NCI-H1105 (cell line): ENCODE results near the gene UQCC5.

Experiments used
- DNase-seq: peaks from one replicate; lab custom pipeline; 2025; lab: John Stamatoyannopoulos, UW

Gene UQCC5

DNA sequence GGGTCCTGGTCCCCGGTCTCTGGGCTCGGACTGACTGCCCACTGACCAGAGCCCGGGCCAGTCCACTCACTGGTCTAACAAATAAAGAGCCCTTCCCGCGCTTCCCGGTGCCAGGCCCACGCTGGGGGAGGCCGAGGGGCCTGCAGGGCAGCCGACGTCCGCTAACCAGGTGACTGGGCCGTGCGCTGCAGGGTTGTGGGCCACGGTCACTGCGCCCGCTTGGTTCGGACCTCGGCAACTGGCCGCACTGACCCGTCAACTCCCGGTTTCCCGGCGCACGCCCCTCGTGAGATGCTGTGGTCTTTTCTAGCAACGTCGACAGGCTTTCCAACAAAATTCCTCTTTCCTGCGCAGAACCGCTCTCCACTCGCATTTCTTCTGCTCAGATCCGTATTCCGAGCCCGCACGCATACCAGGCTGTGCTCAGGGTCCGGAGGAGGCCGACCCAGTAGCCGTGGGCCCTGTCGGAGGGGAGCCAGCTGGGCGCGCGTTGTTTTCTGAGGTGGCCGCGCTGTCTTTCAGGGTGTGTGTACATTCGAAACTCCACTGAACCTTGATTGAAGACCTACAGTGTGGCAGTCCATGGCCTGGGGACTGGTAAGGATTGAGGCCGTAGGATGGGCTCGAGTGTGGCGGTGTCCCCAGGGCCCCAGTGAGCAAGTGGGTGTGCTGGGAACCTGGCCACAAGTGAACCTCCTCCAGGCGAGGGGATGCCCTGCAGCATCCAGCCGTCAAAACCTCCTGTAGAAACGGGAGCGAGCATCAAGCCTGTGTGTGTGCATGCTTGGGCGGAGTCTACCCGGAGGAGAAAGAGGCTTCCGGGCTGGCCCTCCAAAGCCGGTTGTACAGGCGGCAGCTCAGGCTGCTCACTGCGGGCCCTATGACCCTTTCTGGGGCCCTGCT lies 1.9 kb upstream of the UQCC5 start:
- peak; percentile 5 for DNase-seq

DNA sequence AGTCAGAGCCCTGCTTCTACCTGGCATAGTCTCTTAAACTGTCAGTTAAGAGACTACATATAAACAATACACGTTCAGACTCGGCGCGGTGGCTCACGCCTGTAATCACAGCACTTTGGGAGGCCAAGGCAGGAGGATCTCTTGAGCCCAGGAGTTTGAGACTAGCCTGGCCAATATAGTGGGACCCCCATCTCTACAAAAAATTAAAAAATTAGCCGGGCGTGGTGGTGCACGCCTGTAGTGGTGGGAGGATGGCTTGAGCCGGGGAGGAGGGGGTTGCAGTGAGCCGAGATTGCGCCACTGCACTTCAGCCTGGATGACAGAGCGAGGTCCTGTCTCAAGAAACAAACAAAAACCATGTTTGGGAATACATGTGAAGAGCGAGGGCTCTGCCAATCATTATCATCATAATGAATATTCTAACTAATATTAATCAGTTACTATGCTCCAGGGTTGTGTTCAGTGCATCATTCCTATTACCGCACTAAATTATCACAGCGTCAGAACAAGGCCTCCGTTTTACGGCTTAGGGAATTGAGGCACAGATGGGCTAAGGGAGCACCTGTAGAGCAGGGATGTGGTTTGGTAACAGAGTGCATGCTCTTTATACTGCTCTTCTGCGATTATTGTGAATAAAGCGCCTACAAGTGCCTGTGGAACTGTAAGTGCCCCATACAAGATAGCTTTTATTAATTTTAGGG lies 844 bp upstream of the UQCC5 start:
- no peak for DNase-seq

DNA sequence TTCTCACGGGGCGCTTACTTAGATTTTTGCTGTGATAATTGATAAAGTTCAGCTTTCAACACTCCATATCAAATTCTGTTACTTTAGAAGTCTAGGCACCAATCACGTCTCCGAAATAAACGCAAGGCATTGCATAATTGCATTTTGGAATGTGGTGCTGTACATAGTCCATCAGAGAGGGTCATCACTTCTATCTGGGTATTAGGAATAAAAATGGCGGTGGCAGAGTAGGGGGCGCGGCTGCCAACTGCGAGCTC lies 365 bp upstream of the UQCC5 start:
- DNase-seq: no peak

- DNase-seq: no peak
These were observed 788 bp downstream of the UQCC5 start for GRCh38 chr3:52537165-52537620.

DNA sequence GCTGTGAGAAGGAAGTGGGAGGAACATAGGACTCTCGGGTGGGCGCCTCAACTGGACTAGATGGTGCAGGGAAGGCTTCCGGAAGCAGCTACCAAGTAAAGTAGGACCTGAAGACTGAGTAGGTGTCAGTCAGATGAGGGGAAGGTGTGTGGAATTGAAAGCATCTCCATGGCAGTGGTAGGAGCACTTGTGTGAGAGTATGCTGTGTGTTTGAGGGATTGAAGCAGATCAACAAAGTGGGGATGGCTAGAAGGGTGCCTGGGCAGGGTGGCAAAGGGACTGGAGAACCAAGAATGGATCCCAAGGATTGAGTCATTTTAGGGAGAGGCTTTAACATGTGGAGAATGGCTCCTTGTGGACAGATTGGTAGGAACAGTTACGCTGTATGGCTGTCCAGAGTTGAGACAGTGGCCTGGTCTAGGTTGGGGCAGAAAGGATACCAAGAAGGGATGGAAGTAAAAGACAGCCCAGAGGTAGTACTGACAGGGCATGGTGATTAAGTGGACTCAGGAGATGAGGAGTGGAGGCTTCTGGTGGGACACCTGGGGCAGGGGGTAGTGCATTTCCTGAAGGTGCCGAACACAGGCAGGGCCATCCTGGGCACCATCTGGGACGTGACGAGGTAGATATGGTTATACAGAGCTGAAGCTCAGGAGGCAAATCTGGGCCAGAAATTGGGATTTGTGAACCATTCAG lies 1.5 kb downstream of the UQCC5 start:
- DNase-seq: no peak

DNA sequence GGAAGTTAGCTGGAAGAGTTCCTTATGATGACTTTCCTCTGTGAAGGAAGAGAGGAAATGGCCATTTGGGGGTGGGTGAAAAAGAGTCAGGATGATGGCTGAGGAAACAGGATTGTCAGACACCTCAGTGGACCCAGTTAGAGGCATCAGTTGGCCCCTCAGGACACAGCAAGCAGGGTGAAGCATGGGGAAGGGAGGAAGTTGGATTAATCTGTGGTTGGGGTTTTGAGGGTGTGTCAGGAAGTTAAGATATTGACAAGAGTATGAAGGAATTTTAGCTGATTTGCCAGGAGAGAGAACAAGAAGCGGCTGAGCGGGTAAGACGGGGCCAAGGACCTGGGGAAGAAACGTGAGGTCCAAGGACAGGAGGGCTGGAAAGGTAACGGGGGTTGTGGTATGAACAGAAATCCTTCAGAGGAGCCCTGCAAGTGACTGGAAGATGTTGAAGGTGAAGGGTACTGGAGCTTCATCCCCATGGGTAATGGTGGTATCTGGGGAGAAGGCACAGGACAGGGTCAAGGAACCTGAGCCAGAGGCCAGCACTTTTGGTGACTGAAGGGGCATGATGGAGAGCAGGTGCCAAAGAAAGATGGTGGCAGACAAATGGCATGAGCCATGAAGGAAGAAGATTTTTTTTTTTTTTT lies 2.7 kb downstream of the UQCC5 start:
- DNase-seq: no peak

DNA sequence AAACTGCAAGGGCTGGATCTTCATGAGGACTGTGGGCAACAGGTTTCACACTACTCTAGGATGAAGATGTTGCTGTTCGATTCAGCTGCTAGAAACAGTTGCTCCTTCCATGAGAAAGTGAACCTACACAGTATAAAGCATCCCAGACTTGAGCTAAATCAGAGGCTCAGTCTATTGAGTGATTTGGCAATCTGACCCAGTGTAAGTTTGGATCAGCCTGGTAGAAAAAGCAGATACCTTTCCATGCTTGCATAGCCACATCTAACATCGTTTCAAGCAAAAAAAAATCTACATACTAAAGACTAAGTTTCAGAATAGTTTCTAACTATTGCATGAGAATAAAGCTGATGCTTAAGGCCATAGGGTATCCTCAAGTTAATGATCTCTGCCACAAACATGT lies 4.6 kb downstream of the UQCC5 start:
- DNase-seq: no peak

GRCh38 chr3:52544937-52545336 lies 8.5 kb downstream of the UQCC5 start:
- no peak for DNase-seq

DNA sequence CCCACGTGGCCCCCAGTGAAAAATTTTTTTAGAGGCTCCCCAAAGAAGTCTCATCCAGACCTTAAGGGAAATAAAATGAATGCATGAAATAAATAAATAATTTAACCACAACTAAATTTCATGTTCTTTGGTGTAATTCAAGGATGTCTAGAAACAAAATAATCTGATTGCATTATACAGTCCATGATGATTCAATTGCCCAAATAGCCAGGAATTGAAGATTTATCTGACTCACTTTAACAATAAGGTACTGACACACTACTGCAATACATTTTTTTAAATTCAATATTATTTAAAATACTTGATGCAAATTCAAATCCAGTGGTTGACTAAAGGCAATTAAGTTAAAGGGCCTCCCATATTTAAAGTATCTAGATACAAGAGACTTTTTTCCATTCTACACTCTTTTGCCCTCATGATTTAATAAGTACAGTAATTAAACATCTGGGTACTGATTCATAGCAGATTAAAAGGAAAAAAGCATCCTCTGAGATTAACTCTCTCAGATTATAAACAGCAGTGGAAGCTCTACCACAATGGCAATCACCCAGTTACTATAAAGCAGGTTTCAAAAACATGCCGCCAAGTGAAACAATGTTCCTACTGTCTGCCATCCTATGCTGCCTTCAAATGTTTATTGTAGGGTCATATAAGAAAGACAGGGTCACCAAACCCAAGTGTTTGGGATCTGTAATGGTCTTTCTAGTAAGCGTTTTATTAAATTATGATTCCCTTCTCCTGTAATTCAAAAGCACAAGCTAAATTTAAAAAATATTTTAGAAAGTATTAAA lies 9.9 kb downstream of the UQCC5 start:
- no peak for DNase-seq

DNA sequence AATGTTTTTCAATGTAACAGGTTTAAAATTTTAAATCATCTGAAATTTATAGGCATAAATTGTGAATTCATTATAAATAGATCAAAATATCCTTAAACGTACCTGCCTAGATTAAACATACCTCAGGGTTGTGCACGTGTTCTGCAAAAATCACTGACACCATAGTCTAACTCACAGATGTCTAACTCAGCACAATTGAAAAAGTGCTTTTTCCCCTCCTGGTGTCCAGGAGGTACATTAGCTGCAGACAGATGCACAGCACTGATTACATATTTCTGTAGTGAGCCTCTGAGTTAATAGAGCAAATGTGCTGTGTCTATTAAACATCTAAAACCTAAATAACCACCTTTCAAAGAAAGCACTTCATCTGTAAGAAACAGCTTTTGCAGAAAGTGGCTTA lies 10.7 kb downstream of the UQCC5 start:
- DNase-seq: no peak

- no peak for DNase-seq
These were observed 14.7 kb downstream of the UQCC5 start for GRCh38 chr3:52551118-52551517.

- DNase-seq: no peak
These were observed 15.7 kb downstream of the UQCC5 start for GRCh38 chr3:52552089-52552488.

- no peak for DNase-seq
These were observed 17.8 kb downstream of the UQCC5 start for GRCh38 chr3:52554026-52554755.

DNA sequence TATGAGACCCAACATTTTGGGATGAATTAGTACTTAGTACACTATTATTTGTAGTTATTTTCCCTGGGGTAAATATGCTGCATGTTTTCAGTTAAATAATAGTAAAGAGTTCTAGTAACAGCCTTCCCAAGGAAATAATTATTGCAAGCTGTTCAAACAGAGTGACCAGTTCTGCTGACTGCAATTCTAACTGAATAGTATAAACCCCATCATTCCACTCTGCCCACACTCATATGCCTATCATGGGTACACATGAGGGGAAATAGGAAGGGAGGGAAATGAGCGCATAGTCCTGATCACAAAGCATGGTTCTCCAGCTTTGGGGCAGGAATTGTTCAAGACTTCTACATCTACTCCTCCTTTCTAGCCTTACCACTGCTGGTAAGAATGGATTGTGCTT lies 18.7 kb downstream of the UQCC5 start:
- no peak for DNase-seq

GRCh38 chr3:52557011-52557960 lies 20.9 kb downstream of the UQCC5 start:
- no peak for DNase-seq

DNA sequence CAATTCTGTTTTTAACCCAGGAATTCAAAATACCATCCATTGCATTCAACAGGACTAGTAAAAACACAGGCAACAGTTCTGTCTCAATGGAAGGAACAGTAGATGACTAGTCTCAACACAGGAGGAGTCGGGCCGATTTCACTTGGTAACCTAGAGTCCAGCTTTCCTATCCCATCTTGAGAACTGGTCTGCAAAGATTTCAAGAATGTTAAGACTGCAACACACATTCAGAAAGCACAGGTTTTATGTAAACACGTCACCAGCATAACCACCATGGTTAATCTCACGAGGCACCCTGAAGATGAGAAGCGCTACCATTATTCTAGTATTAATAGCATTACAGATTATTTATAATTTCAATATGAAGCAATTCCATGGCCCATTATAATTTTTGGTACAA lies 22.0 kb downstream of the UQCC5 start:
- no peak for DNase-seq

DNA sequence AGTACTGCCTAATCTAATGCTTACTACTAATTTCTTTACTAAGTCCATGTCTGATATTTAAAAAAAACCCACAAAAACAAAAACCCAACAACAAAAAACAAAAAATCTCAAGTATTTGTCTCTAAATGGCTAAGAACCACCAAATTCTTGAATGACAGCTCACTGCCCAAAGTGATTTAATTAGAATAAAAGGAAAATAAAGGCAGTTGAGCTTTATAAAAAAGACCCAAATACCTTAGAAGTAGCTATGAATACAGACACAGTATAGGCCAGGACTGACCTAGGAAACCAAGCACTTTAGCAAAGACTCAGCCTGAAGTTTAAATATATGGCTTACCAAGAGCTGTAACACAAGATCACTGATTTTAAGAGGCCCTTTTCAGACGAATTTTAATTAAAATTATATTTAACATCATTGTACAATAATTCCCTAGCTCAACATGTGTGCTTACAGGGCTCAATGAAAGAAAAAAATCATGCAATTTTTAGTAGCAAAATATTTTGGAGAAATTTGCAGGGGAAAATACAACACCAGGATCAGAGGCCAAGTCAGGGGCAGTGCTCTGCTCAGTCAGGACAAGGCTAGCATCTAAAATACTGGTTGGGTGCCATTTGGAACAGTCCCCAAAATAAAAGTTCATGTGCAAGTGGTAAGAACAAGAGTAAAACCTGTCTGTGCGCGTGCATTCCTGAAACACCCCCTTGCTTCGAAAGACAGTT lies 24.8 kb downstream of the UQCC5 start:
- no peak for DNase-seq

DNA sequence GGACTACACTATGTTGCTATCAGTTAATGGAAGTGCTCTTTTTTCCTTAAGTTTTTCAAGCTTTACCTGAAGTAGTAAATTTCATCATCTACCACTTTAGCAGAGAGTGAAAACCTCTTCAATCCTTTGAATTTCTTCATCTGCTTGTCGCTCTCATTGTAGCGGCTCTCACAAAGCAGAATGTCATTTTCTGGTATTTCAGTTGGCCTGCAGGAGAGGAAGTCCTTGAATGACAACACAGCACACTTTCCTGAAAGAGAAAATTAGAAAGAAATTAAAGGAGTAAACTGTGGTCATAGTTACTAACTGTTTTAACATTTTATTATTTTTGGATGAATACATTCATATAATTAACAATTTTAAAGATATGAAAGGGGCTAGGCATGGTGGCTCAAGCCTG lies 27.6 kb downstream of the UQCC5 start:
- no peak for DNase-seq

- DNase-seq: no peak
These were observed 31.7 kb downstream of the UQCC5 start for GRCh38 chr3:52568069-52568468.
